ENCODE data around the gene NHLH1. TPM values are rescaled to one million over a fixed set of nuclear protein-coding genes. Genes with fewer than 3 reads are reported as not detected.
"Not testable (repeated sequence)": the region's sequence is repeated elsewhere in the genome, so short reads cannot be mapped to it uniquely, and the experiment has no call there.

Gene NHLH1
- polyA plus RNA-seq, 3 donors, result 0.09 to 0.24 (median 0.12) TPM

- DNase-seq (ENCODE audit: extremely low read depth in 1 of 11, low read depth in 9 of 11, low spot score in 4 of 11), result no peak
Measured at GRCh38 chr1:160373696-160374095, 6.8 kb downstream of the NHLH1 start.

GRCh38 chr1:160374306-160375110 lies 7.6 kb downstream of the NHLH1 start:
- no peak for DNase-seq (ENCODE audit: extremely low read depth in 1 of 11, low read depth in 9 of 11, low spot score in 4 of 11)

GRCh38 chr1:160375788-160376524 lies 9.1 kb downstream of the NHLH1 start:
- no peak for DNase-seq (ENCODE audit: extremely low read depth in 1 of 11, low read depth in 9 of 11, low spot score in 4 of 11)

GRCh38 chr1:160376525-160377131 lies 9.8 kb downstream of the NHLH1 start:
- DNase-seq (ENCODE audit: extremely low read depth in 1 of 11, low read depth in 9 of 11, low spot score in 4 of 11), result peak in 10 of 11 donors; percentile 21 to 63 (median 47)

DNA sequence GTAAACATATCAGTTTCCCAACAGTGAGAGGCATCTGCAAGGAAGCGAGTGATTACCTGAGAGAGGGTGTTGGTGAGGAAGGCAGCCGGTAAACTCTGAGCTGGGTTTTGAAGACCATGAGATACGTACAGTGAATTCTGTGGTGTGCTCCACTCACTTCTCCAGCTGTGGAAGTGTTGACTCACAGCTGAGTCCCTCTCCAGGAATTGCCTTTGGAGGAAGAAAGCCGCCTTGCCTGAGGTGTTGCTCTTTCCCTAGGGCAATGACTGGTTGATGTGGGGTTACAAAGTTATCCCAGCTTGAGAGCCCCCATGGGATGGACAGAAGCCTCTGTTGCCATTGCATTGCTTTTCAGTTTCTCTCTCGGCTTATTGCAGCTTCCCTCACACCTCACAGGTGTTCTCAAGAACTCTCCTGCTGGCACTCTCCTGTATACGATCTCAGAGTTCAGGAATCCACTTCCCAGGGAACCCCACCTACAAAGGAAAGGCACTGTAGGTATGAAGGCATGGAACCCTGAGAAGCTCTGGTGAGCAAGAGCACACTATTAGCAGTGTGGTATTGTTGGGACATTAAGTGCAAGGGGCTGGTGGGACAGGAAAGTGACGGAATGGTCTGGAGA lies 10.8 kb downstream of the NHLH1 start:
- no peak for DNase-seq (ENCODE audit: extremely low read depth in 1 of 11, low read depth in 9 of 11, low spot score in 4 of 11)

DNA sequence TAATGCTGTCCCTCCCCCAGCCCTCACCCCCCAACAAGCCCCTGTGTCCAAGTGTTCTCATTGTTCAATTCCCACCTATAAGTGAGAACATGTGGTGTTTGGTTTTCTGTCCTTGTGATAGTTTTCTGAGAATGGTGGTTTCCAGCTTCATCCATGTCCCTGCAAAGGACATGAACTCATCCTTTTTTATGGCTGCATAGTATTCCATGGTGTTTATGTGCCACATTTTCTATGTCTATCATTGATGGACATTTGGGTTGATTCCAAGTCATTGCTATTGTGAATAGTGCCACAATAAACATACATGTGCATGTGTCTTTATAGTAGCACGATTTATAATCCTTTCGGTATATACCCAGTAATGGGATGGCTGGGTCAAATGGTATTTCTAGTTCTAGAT lies 17.9 kb downstream of the NHLH1 start:
- DNase-seq (ENCODE audit: extremely low read depth in 1 of 11, low read depth in 9 of 11, low spot score in 4 of 11), result not testable (repeated sequence)

- DNase-seq (ENCODE audit: extremely low read depth in 1 of 11, low read depth in 9 of 11, low spot score in 4 of 11), result not testable (repeated sequence)
Measured at GRCh38 chr1:160388406-160388805, 21.5 kb downstream of the NHLH1 start.

DNA sequence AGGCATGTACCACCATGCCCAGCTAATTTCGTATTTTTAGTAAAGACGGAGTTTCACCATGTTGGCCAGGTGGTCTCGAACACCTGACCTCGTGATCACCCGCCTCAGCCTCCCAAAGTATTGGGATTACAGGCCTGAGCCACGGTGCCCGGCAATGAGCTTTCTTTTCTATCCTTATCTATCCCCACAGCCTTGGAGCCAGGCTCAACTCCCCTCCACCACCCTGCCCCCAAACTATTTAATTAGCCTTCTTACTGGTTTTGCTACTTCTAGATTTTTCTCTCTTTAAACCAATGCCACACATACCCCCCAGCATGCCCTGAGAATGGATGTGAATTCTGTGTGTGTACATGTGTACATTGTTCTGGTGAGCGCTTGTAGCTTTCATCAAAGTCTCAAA lies 27.8 kb downstream of the NHLH1 start:
- DNase-seq (ENCODE audit: extremely low read depth in 1 of 11, low read depth in 9 of 11, low spot score in 4 of 11), result no peak

DNA sequence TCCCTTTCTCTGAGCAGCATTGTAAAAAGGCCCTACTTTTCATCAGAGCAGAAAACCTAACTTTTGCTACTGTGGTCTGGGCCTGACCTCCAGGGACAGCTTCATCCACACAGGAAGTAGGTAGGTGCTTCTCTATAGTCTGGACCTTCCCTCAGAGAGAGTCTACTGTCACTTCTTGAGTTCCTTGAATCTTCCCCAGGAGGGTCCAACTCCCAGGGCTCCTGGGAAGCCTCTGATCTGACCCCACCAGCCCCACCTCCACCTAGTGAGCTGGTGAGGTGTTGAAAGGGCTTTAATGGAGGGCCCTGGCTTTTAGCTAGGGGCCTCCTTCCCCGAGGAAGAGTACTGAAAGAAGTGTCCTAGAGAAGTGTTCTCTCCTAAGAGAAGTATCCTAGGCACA lies 30.8 kb downstream of the NHLH1 start:
- no peak for DNase-seq (ENCODE audit: extremely low read depth in 1 of 11, low read depth in 9 of 11, low spot score in 4 of 11)

GRCh38 chr1:160398823-160399222 lies 32.0 kb downstream of the NHLH1 start:
- DNase-seq (ENCODE audit: extremely low read depth in 1 of 11, low read depth in 9 of 11, low spot score in 4 of 11), result no peak

GRCh38 chr1:160399544-160400222 lies 32.8 kb downstream of the NHLH1 start:
- peak in 1 of 11 donors; percentile 41 for DNase-seq (ENCODE audit: extremely low read depth in 1 of 11, low read depth in 9 of 11, low spot score in 4 of 11)

- DNase-seq (ENCODE audit: extremely low read depth in 1 of 11, low read depth in 9 of 11, low spot score in 4 of 11), result peak; percentile 49 to 86 (median 79)
Measured at GRCh38 chr1:160400223-160400645, 33.4 kb downstream of the NHLH1 start, which contains the start of gene VANGL2. VANGL2 (plus strand) TSS chr1:160400564; CDS start chr1:160415838, 15,274 bp downstream.

DNA sequence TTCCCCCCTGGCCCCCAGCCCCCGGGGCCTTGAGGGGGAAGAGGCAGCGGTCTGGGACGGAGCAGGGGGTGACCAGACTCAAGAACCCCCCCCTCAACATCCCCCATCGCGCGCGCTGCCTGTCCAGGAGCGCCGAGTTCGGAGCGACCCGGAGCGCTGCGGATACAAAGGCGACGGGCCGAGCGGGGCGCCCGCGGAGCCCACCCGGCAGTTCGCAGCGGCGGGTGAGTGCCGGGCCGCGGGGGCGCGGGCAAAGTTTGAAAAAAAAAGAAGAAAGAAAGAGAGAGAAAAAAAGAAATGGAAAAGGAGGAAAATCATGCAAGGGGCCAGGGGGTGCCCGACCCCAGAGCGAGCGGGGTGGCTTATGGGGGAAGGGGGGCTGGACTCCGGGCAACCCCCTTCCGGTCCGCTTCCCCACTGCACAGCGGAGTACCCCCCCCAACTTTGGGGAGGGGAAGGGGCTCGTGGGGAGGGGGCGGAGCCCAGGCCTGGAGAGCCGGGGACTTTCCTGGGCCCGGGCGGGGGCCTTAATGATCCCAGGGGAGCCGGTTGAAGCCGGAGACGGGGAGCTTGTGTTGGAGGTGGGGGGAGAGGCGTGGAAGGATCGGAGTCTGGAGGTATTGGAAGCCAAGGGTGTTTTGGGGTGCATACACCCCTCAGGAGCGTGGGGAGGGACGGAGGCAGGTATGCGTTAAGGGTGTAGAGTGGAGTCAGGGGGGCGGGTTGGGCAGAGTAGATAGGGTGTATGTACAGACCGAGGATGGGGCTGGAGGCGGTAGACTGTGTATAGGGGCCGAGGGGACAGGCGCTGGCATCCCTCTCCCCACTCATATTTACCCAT lies 34.0 kb downstream of the NHLH1 start:
- DNase-seq (ENCODE audit: extremely low read depth in 1 of 11, low read depth in 9 of 11, low spot score in 4 of 11), result peak in 3 of 11 donors; percentile 48 to 53 (median 52)

DNA sequence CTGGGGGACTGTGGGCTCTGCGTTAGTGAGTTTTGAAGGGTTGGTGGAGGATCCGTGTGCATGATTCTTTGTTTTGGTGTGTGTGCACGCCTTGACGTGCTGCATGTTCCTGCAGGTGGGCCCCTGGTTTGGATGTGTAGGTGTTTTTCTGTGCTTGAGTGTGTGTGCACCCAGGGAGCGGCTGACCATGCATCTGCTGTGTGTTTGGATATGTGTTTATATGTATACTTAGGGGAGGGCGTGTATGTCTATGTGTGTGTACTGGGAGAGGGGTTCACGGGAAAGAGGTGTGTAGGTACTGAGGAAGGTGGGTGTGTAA lies 34.6 kb downstream of the NHLH1 start:
- no peak for DNase-seq (ENCODE audit: extremely low read depth in 1 of 11, low read depth in 9 of 11, low spot score in 4 of 11)

DNA sequence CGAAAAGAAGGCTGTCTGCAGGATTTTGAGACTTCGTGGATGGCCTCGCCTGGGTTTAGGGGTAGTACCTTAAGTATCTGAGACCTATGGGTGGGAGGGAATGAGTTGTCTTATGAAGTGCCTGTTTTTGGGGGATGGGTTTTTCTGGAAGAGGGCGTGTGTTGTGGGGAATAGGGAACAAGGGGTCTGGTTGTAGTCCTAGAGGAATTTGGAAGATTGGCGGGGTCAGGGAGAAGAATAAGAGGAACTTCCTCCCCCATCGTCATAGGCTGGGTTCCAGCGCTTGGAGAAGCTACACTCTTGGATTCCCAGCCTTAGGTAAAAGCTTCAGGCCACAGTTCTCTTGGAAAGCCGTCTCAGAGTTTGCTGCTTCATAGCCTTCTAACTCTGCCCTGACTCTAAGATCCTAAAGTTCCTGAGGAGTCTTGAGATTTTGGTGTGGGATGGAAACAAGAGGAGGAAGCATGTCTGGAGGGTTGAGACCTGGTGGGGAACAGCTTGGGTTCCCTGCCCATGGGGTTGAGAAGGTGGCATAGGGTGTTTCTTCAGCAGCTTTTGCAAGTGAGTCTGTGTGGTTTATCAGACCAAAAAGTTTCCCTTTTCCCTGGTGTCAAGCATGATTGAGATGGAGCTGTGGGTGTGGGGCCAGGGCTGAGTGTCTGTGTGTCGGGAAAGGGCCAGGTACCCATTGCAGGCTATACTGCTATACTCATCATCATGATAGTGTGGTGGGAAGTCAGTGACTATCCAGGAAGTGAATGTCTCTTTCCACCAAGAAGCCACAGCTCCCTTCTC lies 35.3 kb downstream of the NHLH1 start:
- DNase-seq (ENCODE audit: extremely low read depth in 1 of 11, low read depth in 9 of 11, low spot score in 4 of 11), result no peak

GRCh38 chr1:160403244-160403643 lies 36.4 kb downstream of the NHLH1 start:
- no peak for DNase-seq (ENCODE audit: extremely low read depth in 1 of 11, low read depth in 9 of 11, low spot score in 4 of 11)

- DNase-seq (ENCODE audit: extremely low read depth in 1 of 11, low read depth in 9 of 11, low spot score in 4 of 11), result no peak
Measured at GRCh38 chr1:160404094-160404493, 37.2 kb downstream of the NHLH1 start.
